ENCODE data around the gene PLEKHF1.
A peak's percentile ranks its signal among the peaks of the same experiment; 100 is the strongest.

PLEKHF1 gene

GRCh38 chr19:29678484-29679106 lies 13.3 kb downstream of the PLEKHF1 start:
- no peak for DNase-seq (ENCODE audit: low read depth)

- DNase-seq (ENCODE audit: low read depth): no peak
These were observed 14.4 kb downstream of the PLEKHF1 start for GRCh38 chr19:29679598-29680210.

- peak; percentile 70 for DNase-seq (ENCODE audit: low read depth)
These were observed 15.2 kb downstream of the PLEKHF1 start for GRCh38 chr19:29680447-29680846.

- DNase-seq (ENCODE audit: low read depth): no peak
These were observed 15.7 kb downstream of the PLEKHF1 start for GRCh38 chr19:29680937-29681336.

- DNase-seq (ENCODE audit: low read depth): no peak
These were observed 16.4 kb downstream of the PLEKHF1 start for GRCh38 chr19:29681422-29682235.

GRCh38 chr19:29682236-29682895 lies 17.1 kb downstream of the PLEKHF1 start:
- no peak for DNase-seq (ENCODE audit: low read depth)

GRCh38 chr19:29683009-29683408 lies 17.7 kb downstream of the PLEKHF1 start:
- DNase-seq (ENCODE audit: low read depth): no peak

GRCh38 chr19:29685326-29685725 lies 20.1 kb downstream of the PLEKHF1 start:
- DNase-seq (ENCODE audit: low read depth): no peak

- DNase-seq (ENCODE audit: low read depth): no peak
These were observed 21.1 kb downstream of the PLEKHF1 start for GRCh38 chr19:29686285-29686805.

- DNase-seq (ENCODE audit: low read depth): no peak
These were observed 22.1 kb downstream of the PLEKHF1 start for GRCh38 chr19:29687244-29687896.

- DNase-seq (ENCODE audit: low read depth): no peak
These were observed 22.9 kb downstream of the PLEKHF1 start for GRCh38 chr19:29687897-29688728.

GRCh38 chr19:29690842-29691241 lies 25.6 kb downstream of the PLEKHF1 start:
- no peak for DNase-seq (ENCODE audit: low read depth)

GRCh38 chr19:29694161-29694560 lies 28.9 kb downstream of the PLEKHF1 start:
- DNase-seq (ENCODE audit: low read depth): no peak

- peak; percentile 71 for DNase-seq (ENCODE audit: low read depth)
These were observed 29.7 kb downstream of the PLEKHF1 start for GRCh38 chr19:29694669-29695627.

- DNase-seq (ENCODE audit: low read depth): no peak
These were observed 30.7 kb downstream of the PLEKHF1 start for GRCh38 chr19:29695765-29696564.

- DNase-seq (ENCODE audit: low read depth): no peak
These were observed 31.2 kb downstream of the PLEKHF1 start for GRCh38 chr19:29696565-29696846.

- DNase-seq (ENCODE audit: low read depth): no peak
These were observed 32.4 kb downstream of the PLEKHF1 start for GRCh38 chr19:29697523-29698261.

- DNase-seq (ENCODE audit: low read depth): no peak
These were observed 34.6 kb downstream of the PLEKHF1 start for GRCh38 chr19:29699861-29700260.
